ENCODE measurements around the gene LIX1. TPM values are rescaled to one million over a fixed set of nuclear protein-coding genes. Genes with fewer than 3 reads are reported as not detected.
"Not testable (repeated sequence)": the region's sequence is repeated elsewhere in the genome, so short reads cannot be mapped to it uniquely, and the experiment has no call there.

Gene LIX1
- total RNA-seq, 1 donor = not detected

DNA sequence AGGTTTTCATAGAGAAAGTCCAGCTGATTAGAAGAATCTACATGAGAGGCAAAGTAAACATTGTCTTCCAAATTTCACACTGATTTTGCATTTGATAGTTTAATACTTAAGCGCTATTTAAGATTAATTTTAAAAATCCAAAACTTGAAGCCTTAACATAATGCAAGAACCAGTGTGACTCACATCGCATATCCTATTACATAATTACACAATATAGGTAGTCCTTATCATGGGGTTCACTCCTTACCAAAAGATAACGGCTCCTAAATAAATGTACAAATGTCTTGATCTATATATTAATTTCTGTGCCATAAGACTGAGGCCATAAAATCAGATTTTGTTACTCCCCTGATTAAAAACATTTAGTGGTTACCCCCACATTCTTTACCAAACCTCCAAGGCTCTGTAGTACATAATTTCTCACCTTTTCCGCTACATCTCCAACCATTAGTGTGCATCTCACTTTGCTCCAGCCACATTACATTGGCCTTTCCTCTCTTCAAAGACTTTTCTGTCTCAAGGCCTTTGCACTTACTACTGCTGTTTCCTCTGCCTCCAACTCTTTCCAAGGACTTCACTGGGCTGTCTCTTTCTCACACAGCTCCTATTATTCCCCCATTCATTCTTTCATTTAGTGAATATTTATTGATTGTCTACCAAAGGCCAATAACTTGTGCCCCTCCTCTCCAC lies 39.6 kb upstream of the LIX1 start:
- DNase-seq (ENCODE audit: low read depth) = peak; percentile 25
- H3K4me3 ChIP-seq (ENCODE audit: low read depth, low read length) = peak overlapping the region; percentile 98
- TF ChIP-seq, protein P1, sequence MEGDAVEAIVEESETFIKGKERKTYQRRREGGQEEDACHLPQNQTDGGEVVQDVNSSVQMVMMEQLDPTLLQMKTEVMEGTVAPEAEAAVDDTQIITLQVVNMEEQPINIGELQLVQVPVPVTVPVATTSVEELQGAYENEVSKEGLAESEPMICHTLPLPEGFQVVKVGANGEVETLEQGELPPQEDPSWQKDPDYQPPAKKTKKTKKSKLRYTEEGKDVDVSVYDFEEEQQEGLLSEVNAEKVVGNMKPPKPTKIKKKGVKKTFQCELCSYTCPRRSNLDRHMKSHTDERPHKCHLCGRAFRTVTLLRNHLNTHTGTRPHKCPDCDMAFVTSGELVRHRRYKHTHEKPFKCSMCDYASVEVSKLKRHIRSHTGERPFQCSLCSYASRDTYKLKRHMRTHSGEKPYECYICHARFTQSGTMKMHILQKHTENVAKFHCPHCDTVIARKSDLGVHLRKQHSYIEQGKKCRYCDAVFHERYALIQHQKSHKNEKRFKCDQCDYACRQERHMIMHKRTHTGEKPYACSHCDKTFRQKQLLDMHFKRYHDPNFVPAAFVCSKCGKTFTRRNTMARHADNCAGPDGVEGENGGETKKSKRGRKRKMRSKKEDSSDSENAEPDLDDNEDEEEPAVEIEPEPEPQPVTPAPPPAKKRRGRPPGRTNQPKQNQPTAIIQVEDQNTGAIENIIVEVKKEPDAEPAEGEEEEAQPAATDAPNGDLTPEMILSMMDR (IDR thresholded peaks at IDR 0.05; ENCODE audit: insufficient read depth, low read length) = no peak

DNA sequence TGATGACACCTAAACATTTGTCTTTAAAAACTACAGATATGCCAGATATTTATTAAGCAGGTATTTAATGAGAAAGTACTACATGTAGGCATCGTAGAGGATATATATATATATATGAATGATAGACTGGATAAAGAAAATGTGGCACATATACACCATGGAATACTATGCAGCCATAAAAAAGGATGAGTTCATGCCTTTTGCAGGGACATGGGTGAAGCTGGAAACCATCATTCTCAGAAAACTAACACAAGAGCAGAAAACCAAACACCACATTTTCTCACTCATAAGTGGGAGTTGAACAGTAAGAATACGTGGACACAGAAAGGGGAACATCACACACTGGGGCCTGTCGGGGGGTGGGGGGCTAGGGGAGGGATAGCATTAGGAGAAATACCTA lies 37.0 kb upstream of the LIX1 start:
- DNase-seq (ENCODE audit: low read depth); H3K4me3 ChIP-seq (ENCODE audit: low read depth, low read length): not testable (repeated sequence)

DNA sequence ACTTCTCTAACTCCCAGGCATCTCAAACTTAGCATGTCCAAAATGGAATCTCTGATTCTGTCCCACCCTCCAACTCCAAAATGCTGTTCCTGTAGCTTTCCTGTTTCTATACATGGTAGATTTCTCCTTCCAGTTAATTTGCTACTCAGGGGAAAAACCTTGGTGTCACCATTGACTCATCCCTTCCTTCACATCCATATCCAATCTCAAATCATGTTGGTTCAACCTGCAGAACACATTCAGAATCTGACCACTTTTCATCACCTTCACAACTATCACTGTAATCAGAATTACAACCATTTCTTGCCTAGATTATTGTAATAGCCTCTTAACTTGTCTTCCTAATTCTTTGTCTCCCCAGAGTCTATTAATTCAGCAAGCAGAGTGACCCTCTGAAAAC lies 29.8 kb upstream of the LIX1 start:
- no peak overlapping the region for H3K4me3 ChIP-seq (ENCODE audit: low read depth, low read length)
- TF ChIP-seq, protein P1 (IDR thresholded peaks at IDR 0.05; ENCODE audit: insufficient read depth, low read length) = no peak
- DNase-seq (ENCODE audit: low read depth) = no peak

DNA sequence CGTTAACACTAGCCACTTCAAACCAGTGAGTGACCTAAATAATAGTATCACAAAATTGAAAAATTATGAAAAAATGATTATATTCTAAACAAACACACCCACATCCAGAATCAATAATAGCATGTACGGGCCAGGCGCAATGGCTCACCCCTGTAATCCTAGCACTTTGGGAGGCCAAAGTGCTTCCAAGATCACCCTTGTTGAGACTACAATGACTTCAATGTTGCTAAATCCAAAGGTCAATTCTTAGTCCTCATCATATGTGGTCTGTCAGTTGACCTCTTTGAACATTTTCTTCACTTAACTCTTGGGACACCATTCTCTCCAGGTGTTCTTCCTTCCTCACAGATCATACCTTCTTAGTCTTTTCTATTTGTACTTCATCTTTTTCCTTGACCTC lies 29.3 kb upstream of the LIX1 start:
- no peak overlapping the region for H3K4me3 ChIP-seq (ENCODE audit: low read depth, low read length)
- no peak for DNase-seq (ENCODE audit: low read depth)
- TF ChIP-seq, protein P1 (IDR thresholded peaks at IDR 0.05; ENCODE audit: insufficient read depth, low read length) = no peak

GRCh38 chr5:97167435-97167834 lies 25.0 kb upstream of the LIX1 start:
- TF ChIP-seq, protein P1 (IDR thresholded peaks at IDR 0.05; ENCODE audit: insufficient read depth, low read length) = no peak
- no peak for DNase-seq (ENCODE audit: low read depth)
- H3K4me3 ChIP-seq (ENCODE audit: low read depth, low read length) = no peak overlapping the region

- H3K4me3 ChIP-seq (ENCODE audit: low read depth, low read length) = no peak overlapping the region
- no peak for DNase-seq (ENCODE audit: low read depth)
- TF ChIP-seq, protein P1 (IDR thresholded peaks at IDR 0.05; ENCODE audit: insufficient read depth, low read length) = no peak
Measured at GRCh38 chr5:97165726-97166125, 23.3 kb upstream of the LIX1 start.

GRCh38 chr5:97164846-97165245 lies 22.4 kb upstream of the LIX1 start:
- no peak for DNase-seq (ENCODE audit: low read depth)
- no peak overlapping the region for H3K4me3 ChIP-seq (ENCODE audit: low read depth, low read length)
- TF ChIP-seq, protein P1 (IDR thresholded peaks at IDR 0.05; ENCODE audit: insufficient read depth, low read length) = no peak

Data from fibroblast of the aortic adventitia (primary cell).